ENCODE results near the gene FBXL12. TPM values are rescaled to one million over a fixed set of nuclear protein-coding genes. Genes with fewer than 3 reads are reported as not detected.
"Not testable (repeated sequence)": the region's sequence is repeated elsewhere in the genome, so short reads cannot be mapped to it uniquely, and the experiment has no call there.

Gene FBXL12
- total RNA-seq, 1 experiment from 2014 or later: 21.7 TPM

DNA sequence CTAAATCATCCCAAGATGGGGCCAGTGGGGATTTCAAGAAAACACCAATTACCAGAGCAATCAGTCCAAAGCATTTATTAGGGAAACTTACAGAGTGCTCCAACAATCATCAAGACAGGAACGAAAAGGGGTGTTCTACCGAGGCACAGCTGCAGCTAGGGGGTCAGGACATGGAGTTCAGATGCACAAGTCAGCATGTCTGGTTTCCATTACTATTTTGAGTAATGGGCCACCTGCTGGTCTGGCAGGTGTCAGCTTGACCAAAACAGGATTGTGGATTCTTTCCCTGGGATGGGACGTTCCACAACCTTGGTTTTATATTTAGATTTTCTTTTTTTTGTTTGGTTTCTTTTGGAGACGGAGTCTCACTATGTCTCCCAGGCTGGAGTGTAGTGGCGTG lies 4.9 kb upstream of the FBXL12 start:
- no peak overlapping the region for H3K27ac ChIP-seq (ENCODE audit: low read depth, low read length, poor library complexity, severe bottlenecking)
- no peaks in the 10 kb centered on the region for H3K9me3 ChIP-seq (ENCODE audit: low read depth, low read length, poor library complexity, severe bottlenecking)
- no TSS peak for BruUV-seq (replicated peaks)
- no peaks in the 10 kb centered on the region for H3K4me1 ChIP-seq (ENCODE audit: insufficient read depth, low read length, poor library complexity, severe bottlenecking)
- CTCF ChIA-PET: interaction anchor here (0.6 kb wide), 1 partner anchor 25 kb away, joined by 3 read pairs; no protein-coding TSS in a partner anchor
- POLR2A ChIA-PET (ENCODE audit: low non-redundant PET): no interaction called here
- H3K4me3 ChIP-seq (ENCODE audit: low read depth, low read length, poor library complexity, severe bottlenecking): no peak overlapping the region
- DNase-seq (ENCODE audit: low spot score): no peak
- intact Hi-C loops (cut with micrococcal nuclease; ENCODE audit: unreplicated experiment): no loop called here
- TF ChIP-seq, protein P1, sequence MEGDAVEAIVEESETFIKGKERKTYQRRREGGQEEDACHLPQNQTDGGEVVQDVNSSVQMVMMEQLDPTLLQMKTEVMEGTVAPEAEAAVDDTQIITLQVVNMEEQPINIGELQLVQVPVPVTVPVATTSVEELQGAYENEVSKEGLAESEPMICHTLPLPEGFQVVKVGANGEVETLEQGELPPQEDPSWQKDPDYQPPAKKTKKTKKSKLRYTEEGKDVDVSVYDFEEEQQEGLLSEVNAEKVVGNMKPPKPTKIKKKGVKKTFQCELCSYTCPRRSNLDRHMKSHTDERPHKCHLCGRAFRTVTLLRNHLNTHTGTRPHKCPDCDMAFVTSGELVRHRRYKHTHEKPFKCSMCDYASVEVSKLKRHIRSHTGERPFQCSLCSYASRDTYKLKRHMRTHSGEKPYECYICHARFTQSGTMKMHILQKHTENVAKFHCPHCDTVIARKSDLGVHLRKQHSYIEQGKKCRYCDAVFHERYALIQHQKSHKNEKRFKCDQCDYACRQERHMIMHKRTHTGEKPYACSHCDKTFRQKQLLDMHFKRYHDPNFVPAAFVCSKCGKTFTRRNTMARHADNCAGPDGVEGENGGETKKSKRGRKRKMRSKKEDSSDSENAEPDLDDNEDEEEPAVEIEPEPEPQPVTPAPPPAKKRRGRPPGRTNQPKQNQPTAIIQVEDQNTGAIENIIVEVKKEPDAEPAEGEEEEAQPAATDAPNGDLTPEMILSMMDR (conservative IDR thresholded peaks at IDR 0.05; ENCODE audit: low read depth, low read length): no peak
- TF ChIP-seq EZH2 (IDR thresholded peaks at IDR 0.05; ENCODE audit: borderline replicate concordance, low read depth, low read length, poor library complexity, severe bottlenecking): no peak
- H3K27me3 ChIP-seq (replicated peaks; ENCODE audit: insufficient read depth, low read depth, low read length, poor library complexity): no peaks in the 10 kb centered on the region
- H3K36me3 ChIP-seq (ENCODE audit: insufficient read depth, low read length, poor library complexity, severe bottlenecking): no peaks in the 10 kb centered on the region

DNA sequence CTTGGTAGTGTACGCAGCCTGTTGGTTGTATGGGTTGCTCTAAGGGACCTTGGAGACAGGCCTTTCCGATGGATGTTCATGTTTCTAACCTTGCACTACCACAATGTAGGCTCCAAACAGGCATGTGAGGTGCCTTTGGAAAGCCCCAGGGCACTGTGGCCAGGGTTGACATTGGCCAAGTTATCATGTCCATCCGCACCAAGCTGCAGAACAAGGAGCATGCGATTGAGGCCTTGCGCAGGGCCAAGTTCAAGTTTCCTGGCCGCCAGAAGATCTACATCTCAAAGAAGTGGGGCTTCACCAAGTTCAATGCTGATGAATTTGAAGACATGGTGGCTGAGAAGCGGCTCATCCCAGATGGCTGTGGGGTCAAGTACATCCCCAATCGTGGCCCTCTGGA lies 1.2 kb upstream of the FBXL12 start:
- intact Hi-C loops (cut with micrococcal nuclease; ENCODE audit: unreplicated experiment); H3K36me3 ChIP-seq (ENCODE audit: insufficient read depth, low read length, poor library complexity, severe bottlenecking); BruUV-seq (replicated peaks); H3K27me3 ChIP-seq (replicated peaks; ENCODE audit: insufficient read depth, low read depth, low read length, poor library complexity); CTCF ChIA-PET; DNase-seq (ENCODE audit: low spot score); H3K27ac ChIP-seq (ENCODE audit: low read depth, low read length, poor library complexity, severe bottlenecking); POLR2A ChIA-PET (ENCODE audit: low non-redundant PET); H3K9me3 ChIP-seq (ENCODE audit: low read depth, low read length, poor library complexity, severe bottlenecking); H3K4me1 ChIP-seq (ENCODE audit: insufficient read depth, low read length, poor library complexity, severe bottlenecking): not testable (repeated sequence)
- H3K4me3 ChIP-seq (ENCODE audit: low read depth, low read length, poor library complexity, severe bottlenecking): peak overlapping the region; percentile 96

DNA sequence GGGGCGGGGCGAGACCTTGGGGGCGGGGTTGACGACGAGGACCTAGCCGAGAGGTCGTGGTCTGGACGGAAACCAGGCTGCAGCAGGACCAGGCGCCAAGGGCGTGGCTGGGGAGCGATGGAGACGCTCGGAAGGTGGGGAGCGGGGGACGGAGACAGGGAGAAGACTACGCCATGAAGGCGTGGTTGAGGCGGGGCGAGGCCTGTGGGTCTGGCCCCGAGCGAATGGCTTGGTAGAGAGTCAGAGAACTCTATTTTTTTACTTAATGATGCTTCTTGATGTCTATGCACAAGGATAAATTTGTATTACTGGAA lies 674 bp upstream of the FBXL12 start:
- no peak for DNase-seq (ENCODE audit: low spot score)
- Histone ChIP-seq H3K36me3 (ENCODE audit: insufficient read depth, low read length, poor library complexity, severe bottlenecking) (peaks cover 9% of the 10 kb centered on the region), H3K9me3 (ENCODE audit: low read depth, low read length, poor library complexity, severe bottlenecking) (no peaks in the 10 kb centered on the region), H3K4me1 (ENCODE audit: insufficient read depth, low read length, poor library complexity, severe bottlenecking) (peaks cover 6% of the 10 kb centered on the region), H3K27ac (ENCODE audit: low read depth, low read length, poor library complexity, severe bottlenecking) (peak overlapping the region; percentile 53), H3K27me3 (replicated peaks; ENCODE audit: insufficient read depth, low read depth, low read length, poor library complexity) (no peaks in the 10 kb centered on the region), H3K4me3 (ENCODE audit: low read depth, low read length, poor library complexity, severe bottlenecking) (peak overlapping the region; percentile 96)
- intact Hi-C loops (cut with micrococcal nuclease; ENCODE audit: unreplicated experiment): no loop called here
- CTCF ChIA-PET: no interaction called here
- no TSS peak for BruUV-seq (replicated peaks)
- no peak for TF ChIP-seq EZH2 (IDR thresholded peaks at IDR 0.05; ENCODE audit: borderline replicate concordance, low read depth, low read length, poor library complexity, severe bottlenecking)
- TF ChIP-seq, protein P1 (conservative IDR thresholded peaks at IDR 0.05; ENCODE audit: low read depth, low read length): no peak
- POLR2A ChIA-PET (ENCODE audit: low non-redundant PET): no interaction called here

DNA sequence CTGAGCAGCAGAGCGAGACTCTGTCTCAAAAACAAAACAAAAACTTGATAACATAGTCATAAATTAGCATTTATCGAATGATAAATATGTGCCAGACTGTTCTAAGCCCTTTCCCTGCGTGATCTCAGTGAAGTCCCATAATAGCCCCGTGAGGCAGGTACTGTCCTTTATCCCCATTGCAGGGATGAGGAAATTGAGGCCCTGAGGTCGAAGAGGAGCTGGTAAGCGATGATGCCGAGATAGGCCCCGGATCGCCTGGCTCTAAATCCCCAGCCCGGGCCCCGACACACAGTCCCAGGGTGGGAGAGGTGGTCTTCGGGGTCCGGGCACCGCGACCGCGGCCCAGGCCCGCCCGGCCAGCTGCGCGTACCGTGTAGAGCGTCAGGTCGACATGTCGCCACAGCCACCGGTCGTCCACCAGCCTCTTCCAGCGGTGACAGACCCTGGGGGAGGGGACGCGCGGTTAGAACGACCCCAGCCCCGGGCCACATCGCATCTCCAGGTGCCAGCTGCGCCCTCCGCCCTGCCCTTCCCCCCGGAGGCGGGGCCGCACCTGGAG lies 625 bp downstream of the FBXL12 start:
- intact Hi-C loops (cut with micrococcal nuclease; ENCODE audit: unreplicated experiment): no loop called here
- no peak for TF ChIP-seq EZH2 (IDR thresholded peaks at IDR 0.05; ENCODE audit: borderline replicate concordance, low read depth, low read length, poor library complexity, severe bottlenecking)
- TF ChIP-seq, protein P1 (conservative IDR thresholded peaks at IDR 0.05; ENCODE audit: low read depth, low read length): no peak
- ChIA-PET CTCF (no interaction called here), POLR2A (ENCODE audit: low non-redundant PET) (interaction anchor here (0.6 to 0.7 kb wide), 3 partner anchors 17 to 1898 kb away, joined by 3 to 8 read pairs (median 5); partner anchors contain the start of gene PIN1)
- peaks cover 6% of the 10 kb centered on the region for H3K4me1 ChIP-seq (ENCODE audit: insufficient read depth, low read length, poor library complexity, severe bottlenecking)
- no peak for DNase-seq (ENCODE audit: low spot score)
- no peaks in the 10 kb centered on the region for H3K27me3 ChIP-seq (replicated peaks; ENCODE audit: insufficient read depth, low read depth, low read length, poor library complexity)
- peak overlapping the region; percentile 96 for H3K27ac ChIP-seq (ENCODE audit: low read depth, low read length, poor library complexity, severe bottlenecking)
- peak overlapping the region; percentile 96 for H3K4me3 ChIP-seq (ENCODE audit: low read depth, low read length, poor library complexity, severe bottlenecking)
- peaks cover 9% of the 10 kb centered on the region for H3K36me3 ChIP-seq (ENCODE audit: insufficient read depth, low read length, poor library complexity, severe bottlenecking)
- H3K9me3 ChIP-seq (ENCODE audit: low read depth, low read length, poor library complexity, severe bottlenecking): no peaks in the 10 kb centered on the region
- no TSS peak for BruUV-seq (replicated peaks)
